ENCODE results near the gene GFER. TPM values are rescaled to one million over a fixed set of nuclear protein-coding genes. Genes with fewer than 3 reads are reported as not detected.
"Not testable (repeated sequence)": the region's sequence is repeated elsewhere in the genome, so short reads cannot be mapped to it uniquely, and the experiment has no call there.

GFER gene
- total and polyA plus RNA-seq, 4 donors = 7.4 to 63.5 (median 25.6) TPM

- TF ChIP-seq, protein P1, sequence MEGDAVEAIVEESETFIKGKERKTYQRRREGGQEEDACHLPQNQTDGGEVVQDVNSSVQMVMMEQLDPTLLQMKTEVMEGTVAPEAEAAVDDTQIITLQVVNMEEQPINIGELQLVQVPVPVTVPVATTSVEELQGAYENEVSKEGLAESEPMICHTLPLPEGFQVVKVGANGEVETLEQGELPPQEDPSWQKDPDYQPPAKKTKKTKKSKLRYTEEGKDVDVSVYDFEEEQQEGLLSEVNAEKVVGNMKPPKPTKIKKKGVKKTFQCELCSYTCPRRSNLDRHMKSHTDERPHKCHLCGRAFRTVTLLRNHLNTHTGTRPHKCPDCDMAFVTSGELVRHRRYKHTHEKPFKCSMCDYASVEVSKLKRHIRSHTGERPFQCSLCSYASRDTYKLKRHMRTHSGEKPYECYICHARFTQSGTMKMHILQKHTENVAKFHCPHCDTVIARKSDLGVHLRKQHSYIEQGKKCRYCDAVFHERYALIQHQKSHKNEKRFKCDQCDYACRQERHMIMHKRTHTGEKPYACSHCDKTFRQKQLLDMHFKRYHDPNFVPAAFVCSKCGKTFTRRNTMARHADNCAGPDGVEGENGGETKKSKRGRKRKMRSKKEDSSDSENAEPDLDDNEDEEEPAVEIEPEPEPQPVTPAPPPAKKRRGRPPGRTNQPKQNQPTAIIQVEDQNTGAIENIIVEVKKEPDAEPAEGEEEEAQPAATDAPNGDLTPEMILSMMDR (IDR thresholded peaks at IDR 0.05; ENCODE audit: control extremely low read depth, extremely low read depth) = no peak
- 73 to 88% methylated on average over 17 of the region's 17 CpGs for WGBS, 2 donors
- H3K4me1 ChIP-seq (ENCODE audit: control insufficient read depth in 5 of 5, insufficient read depth in 5 of 5, low read length in 5 of 5) = peaks cover 0 to 12% (median 7%) of the 10 kb centered on the region in 5 donors
- H3K9ac ChIP-seq (ENCODE audit: insufficient read depth in 1 of 2, low read length in 2 of 2) = no peak overlapping the region
- DNase-seq (no peak), ATAC-seq (ENCODE audit: insufficient read depth, low FRiP score) (no peak)
- no peak overlapping the region for H3K4me3 ChIP-seq
- H3K27me3 ChIP-seq (ENCODE audit: control insufficient read depth in 3 of 3, insufficient read depth in 3 of 3, low read length in 2 of 3) = no peaks in the 10 kb centered on the region
- H3K27ac ChIP-seq (ENCODE audit: low read depth in 1 of 2, low read length in 1 of 2) = peak overlapping the region in 1 of 2 donors; percentile 62
- peaks cover 2 to 33% (median 8%) of the 10 kb centered on the region in 4 donors for H3K36me3 ChIP-seq (ENCODE audit: control insufficient read depth in 4 of 4, insufficient read depth in 4 of 4, low read length in 4 of 4)
- H3K9me3 ChIP-seq (ENCODE audit: control insufficient read depth in 4 of 4, insufficient read depth in 3 of 4, low read length in 3 of 4) = peaks cover 0 to 1% (median 0%) of the 10 kb centered on the region in 4 donors
Observed at GRCh38 chr16:1938910-1939309, 45.1 kb upstream of the GFER start.

DNA sequence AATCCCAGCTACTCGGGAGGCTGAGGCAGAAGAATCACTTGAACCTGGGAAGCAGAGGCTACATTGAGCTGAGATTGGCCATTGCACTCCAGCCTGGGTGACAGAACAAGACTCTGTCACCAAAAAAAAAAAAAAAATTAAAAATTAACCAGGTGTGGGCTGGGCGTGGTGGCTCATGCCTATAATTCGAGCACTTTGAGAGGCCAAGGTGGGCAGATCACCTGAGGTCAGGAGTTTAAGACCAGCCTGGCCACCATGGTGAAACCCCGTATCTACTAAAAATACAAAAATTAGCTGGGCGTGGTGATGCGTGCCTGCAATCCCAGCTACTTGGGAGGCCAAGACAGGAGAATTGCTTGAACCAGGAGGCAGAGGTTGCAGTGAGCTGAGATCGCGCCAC is 44.2 kb upstream of the GFER start:
- peaks cover 2 to 33% (median 8%) of the 10 kb centered on the region in 4 donors for H3K36me3 ChIP-seq (ENCODE audit: control insufficient read depth in 4 of 4, insufficient read depth in 4 of 4, low read length in 4 of 4)

DNA sequence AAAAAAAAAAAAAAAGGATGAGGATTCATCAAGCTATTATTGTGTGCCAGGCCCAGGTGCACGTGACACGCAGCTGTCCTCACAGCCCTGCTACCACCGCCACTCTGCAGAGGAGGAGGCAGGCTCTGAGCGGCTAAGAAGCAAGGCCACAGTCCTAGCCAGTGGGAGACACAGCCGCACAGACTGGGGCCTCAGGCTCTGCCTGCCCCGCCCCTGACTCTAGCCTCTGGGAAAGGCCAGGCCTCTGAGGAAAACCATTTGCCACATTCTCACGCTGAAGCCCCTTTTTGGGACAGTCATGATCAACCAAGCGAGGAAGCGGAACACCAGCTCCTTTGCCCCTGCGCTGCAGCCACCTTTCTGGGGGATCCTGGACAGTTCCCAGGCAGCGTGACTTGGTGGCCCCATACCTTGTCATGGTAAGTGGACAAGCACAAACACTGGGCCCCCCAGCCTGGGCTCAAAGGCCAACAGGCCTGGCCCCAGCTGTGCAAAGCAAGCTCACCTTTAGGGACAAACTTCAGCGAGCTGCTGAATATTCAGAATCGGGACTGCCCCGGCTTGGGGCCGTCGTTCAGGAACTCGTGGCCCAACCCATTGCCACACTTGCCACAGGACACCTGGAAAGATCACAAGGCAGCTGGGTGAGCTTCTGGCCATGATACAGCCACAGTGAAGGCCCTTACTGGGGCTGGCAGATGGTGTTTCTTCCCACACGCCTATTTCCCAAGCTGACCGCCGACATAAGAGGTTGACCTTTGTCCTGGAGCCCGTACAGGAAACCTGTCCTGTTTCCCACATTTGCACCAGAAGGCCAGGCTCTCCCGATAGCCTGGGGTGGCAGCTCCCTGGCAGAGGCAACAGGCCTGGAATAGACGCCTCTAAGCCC is 43.5 kb upstream of the GFER start:
- peaks cover 0 to 12% (median 7%) of the 10 kb centered on the region in 5 donors for H3K4me1 ChIP-seq (ENCODE audit: control insufficient read depth in 5 of 5, insufficient read depth in 5 of 5, low read length in 5 of 5)
- no peak overlapping the region for H3K9ac ChIP-seq (ENCODE audit: insufficient read depth in 1 of 2, low read length in 2 of 2)
- TF ChIP-seq, protein P1 (IDR thresholded peaks at IDR 0.05; ENCODE audit: control extremely low read depth, extremely low read depth) = no peak
- H3K36me3 ChIP-seq (ENCODE audit: control insufficient read depth in 4 of 4, insufficient read depth in 4 of 4, low read length in 4 of 4) = peaks cover 2 to 33% (median 8%) of the 10 kb centered on the region in 4 donors
- WGBS, 2 donors = 71 to 84% methylated on average over 23 of the region's 23 CpGs
- no peak overlapping the region for H3K4me3 ChIP-seq
- H3K27ac ChIP-seq (ENCODE audit: low read depth in 1 of 2, low read length in 1 of 2) = no peak overlapping the region
- no peak for ATAC-seq (ENCODE audit: insufficient read depth, low FRiP score)
- H3K9me3 ChIP-seq (ENCODE audit: control insufficient read depth in 4 of 4, insufficient read depth in 3 of 4, low read length in 3 of 4) = peaks cover 0 to 1% (median 0%) of the 10 kb centered on the region in 4 donors
- no peaks in the 10 kb centered on the region for H3K27me3 ChIP-seq (ENCODE audit: control insufficient read depth in 3 of 3, insufficient read depth in 3 of 3, low read length in 2 of 3)
- no peak for DNase-seq

More for the DNA sequence above, 44.2 kb upstream of the GFER start:
- not testable (repeated sequence) for DNase-seq; H3K27me3 ChIP-seq (ENCODE audit: control insufficient read depth in 3 of 3, insufficient read depth in 3 of 3, low read length in 2 of 3); H3K4me3 ChIP-seq; ATAC-seq (ENCODE audit: insufficient read depth, low FRiP score); H3K27ac ChIP-seq (ENCODE audit: low read depth in 1 of 2, low read length in 1 of 2); H3K9me3 ChIP-seq (ENCODE audit: control insufficient read depth in 4 of 4, insufficient read depth in 3 of 4, low read length in 3 of 4); H3K9ac ChIP-seq (ENCODE audit: insufficient read depth in 1 of 2, low read length in 2 of 2)
- peaks cover 0 to 12% (median 7%) of the 10 kb centered on the region in 5 donors for H3K4me1 ChIP-seq (ENCODE audit: control insufficient read depth in 5 of 5, insufficient read depth in 5 of 5, low read length in 5 of 5)
- WGBS, 2 donors = 93% methylated on average over 8 of the region's 8 CpGs
